Measurements from ENCODE around the gene COX6A1. TPM values are rescaled to one million over a fixed set of nuclear protein-coding genes. Genes with fewer than 3 reads are reported as not detected.

COX6A1 gene
- total RNA-seq, 1 experiment from 2014 or later: 460 TPM

GRCh38 chr12:120481022-120481767, 43.3 kb downstream of the COX6A1 start:
- BruUV-seq (replicated peaks): no TSS peak
- CTCF ChIA-PET: no interaction called here
- H3K9me3 ChIP-seq (ENCODE audit: low read depth, low read length, poor library complexity, severe bottlenecking): no peaks in the 10 kb centered on the region
- no peaks in the 10 kb centered on the region for H3K36me3 ChIP-seq (ENCODE audit: insufficient read depth, low read length, poor library complexity, severe bottlenecking)
- H3K27ac ChIP-seq (ENCODE audit: low read depth, low read length, poor library complexity, severe bottlenecking): no peak overlapping the region
- TF ChIP-seq CTCF (conservative IDR thresholded peaks at IDR 0.05; ENCODE audit: low read depth, low read length) (no peak), EZH2 (IDR thresholded peaks at IDR 0.05; ENCODE audit: borderline replicate concordance, low read depth, low read length, poor library complexity, severe bottlenecking) (no peak)
- no peaks in the 10 kb centered on the region for H3K27me3 ChIP-seq (replicated peaks; ENCODE audit: insufficient read depth, low read depth, low read length, poor library complexity)
- POLR2A ChIA-PET (ENCODE audit: low non-redundant PET): interaction anchor here (0.7 kb wide), 1 partner anchor 1052 kb away, joined by 11 read pairs; no protein-coding TSS in a partner anchor
- no peak for DNase-seq (ENCODE audit: low spot score)
- no peaks in the 10 kb centered on the region for H3K4me1 ChIP-seq (ENCODE audit: insufficient read depth, low read length, poor library complexity, severe bottlenecking)
- H3K4me3 ChIP-seq (ENCODE audit: low read depth, low read length, poor library complexity, severe bottlenecking): no peak overlapping the region
- intact Hi-C loops (cut with micrococcal nuclease; ENCODE audit: unreplicated experiment): no loop called here

DNA sequence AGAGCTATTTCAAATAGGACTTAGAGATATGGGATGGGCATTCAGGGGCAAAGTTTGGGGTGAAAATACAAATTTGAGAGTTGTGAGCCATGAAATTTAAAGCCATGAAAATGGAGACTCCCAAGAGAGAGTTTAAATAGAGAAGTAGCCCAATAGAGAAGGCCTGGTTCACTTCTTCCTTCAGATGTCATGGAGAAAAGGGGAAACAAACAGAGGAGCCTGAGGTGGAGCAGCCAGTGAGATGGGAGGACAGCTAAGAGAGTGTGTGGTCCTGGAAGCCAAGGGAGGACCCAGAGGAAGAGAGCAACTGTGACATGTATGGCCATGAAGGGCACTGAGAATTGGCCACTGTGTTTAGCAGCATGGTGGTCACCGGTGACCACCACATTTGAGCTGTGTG, 45.7 kb downstream of the COX6A1 start:
- no peaks in the 10 kb centered on the region for H3K27me3 ChIP-seq (replicated peaks; ENCODE audit: insufficient read depth, low read depth, low read length, poor library complexity)

More for the DNA sequence above, 45.7 kb downstream of the COX6A1 start:
- no peaks in the 10 kb centered on the region for H3K4me1 ChIP-seq (ENCODE audit: insufficient read depth, low read length, poor library complexity, severe bottlenecking)
- no peak overlapping the region for H3K27ac ChIP-seq (ENCODE audit: low read depth, low read length, poor library complexity, severe bottlenecking)
- ChIA-PET POLR2A (ENCODE audit: low non-redundant PET) (interaction anchor here (0.6 kb wide), 2 partner anchors 16 to 68 kb away, joined by 3 read pairs; no protein-coding TSS in a partner anchor), CTCF (no interaction called here)
- TF ChIP-seq CTCF (conservative IDR thresholded peaks at IDR 0.05; ENCODE audit: low read depth, low read length) (no peak), EZH2 (IDR thresholded peaks at IDR 0.05; ENCODE audit: borderline replicate concordance, low read depth, low read length, poor library complexity, severe bottlenecking) (no peak)
- no peaks in the 10 kb centered on the region for H3K36me3 ChIP-seq (ENCODE audit: insufficient read depth, low read length, poor library complexity, severe bottlenecking)
- no TSS peak for BruUV-seq (replicated peaks)
- no peak for DNase-seq (ENCODE audit: low spot score)
- no peaks in the 10 kb centered on the region for H3K9me3 ChIP-seq (ENCODE audit: low read depth, low read length, poor library complexity, severe bottlenecking)
- intact Hi-C loops (cut with micrococcal nuclease; ENCODE audit: unreplicated experiment): no loop called here
- no peak overlapping the region for H3K4me3 ChIP-seq (ENCODE audit: low read depth, low read length, poor library complexity, severe bottlenecking)

All from A673 (cell line).